T-helper 2 cell treated with Interferon-gamma antibody and Interleukin-4, amounts not matched to agents 100 ng/mL and 5 ng/mL, for 36 hours (primary cell): ENCODE data around the gene PDE4B. TPM values are rescaled to one million over a fixed set of nuclear protein-coding genes. Genes with fewer than 3 reads are reported as not detected.
"Not testable (repeated sequence)": the region's sequence is repeated elsewhere in the genome, so short reads cannot be mapped to it uniquely, and the experiment has no call there.

Experiments used
- intact Hi-C: fragments of 100-400 bp; cut with micrococcal nuclease; formaldehyde crosslinking; loops from one replicate; pipeline ENCODE4 v1.15.1; 2023
- total RNA-seq: library from RNA; stranded (reverse); gene quantifications from 2 replicates; pipeline ENCODE4 v1.2.3, GENCODE V29; 2022

Gene PDE4B
- total RNA-seq, 1 donor from 2014 or later = 16.9 TPM

GRCh38 chr1:65990161-65990560 is 197.5 kb downstream of the PDE4B start:
- intact Hi-C loops = no loop called here

DNA sequence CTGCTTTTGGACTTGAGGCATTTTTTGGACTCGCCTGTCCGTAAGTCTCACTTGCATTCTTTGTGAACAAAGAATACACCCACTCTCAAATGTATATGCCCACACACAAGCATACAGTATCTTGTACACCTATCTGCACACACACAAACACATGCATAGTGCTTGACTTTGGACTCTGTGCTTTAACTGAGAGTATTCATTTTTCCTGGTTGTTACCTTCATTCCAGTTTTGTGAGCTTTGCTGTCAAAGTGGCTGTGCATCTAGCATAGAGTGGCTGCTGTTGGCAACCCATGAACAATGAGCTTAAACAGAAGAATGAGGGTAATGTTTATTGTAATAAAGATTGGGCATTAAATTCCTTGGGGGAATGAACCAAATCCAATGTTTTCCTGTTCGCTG is 199.0 kb downstream of the PDE4B start:
- intact Hi-C loops = no loop called here

DNA sequence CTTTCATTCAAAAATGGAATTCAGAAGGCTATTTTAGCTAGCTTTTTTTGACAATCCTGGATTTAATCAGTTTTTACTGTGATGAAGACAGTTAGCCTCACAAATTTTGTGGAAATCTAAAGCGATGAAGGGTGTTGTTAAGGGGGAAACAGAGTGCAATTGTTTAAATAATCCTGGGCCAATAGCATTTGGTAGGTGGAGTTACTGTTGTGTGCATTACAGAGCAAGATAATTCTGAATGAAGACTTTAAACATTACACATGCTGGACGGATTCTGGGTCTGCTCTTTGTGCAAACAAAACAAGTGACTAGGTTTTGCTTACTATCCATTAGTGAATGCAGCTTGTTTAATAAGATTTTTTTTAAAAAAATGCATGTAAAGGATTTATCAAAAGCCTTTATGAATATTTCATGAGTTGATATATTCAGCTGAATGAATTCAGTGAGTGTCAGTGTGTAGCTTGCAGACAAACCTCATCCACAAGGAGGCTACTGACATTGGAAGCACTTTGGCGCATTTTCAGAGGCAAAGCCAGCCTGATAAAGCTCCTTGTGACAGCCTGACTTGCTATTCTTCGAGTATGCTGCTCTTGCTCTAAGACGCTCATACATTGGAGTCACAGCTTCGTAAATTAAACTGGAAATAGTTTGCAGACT is 199.6 kb downstream of the PDE4B start:
- intact Hi-C loops = no loop called here

DNA sequence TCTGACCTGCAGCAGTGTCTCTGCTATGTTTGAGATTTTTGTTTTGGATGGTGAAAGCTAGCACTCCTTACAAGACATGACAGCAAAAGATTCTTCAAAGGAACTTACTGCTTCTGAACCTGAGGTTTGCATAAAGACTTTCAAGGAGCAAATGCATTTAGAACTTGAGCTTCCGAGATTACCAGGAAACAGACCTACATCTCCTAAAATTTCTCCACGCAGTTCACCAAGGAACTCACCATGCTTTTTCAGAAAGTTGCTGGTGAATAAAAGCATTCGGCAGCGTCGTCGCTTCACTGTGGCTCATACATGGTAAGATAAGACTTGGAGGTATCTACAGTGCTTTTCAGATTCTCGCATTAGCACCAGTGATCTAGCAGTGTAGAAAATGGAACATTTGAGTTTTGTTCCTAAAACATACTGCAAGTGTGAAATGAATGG is 200.2 kb downstream of the PDE4B start:
- intact Hi-C loops = no loop called here

DNA sequence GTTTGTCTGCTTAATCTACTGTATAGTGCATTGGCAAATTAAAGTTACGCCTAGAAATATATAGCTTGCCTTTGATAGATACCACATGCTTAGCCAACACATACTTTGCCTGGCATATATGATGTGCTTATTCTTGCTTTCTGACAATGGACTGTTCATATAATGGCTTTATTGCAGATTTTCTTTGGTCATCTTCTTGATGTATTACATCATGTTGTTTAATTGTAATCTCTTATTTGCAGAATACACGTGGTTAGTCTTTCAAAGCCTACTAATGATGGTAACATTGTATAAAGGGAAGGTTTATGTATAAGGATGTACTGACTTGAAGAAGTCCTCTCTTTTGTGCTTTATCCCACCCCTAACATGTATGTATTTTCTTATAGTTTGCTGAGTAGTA is 201.5 kb downstream of the PDE4B start:
- intact Hi-C loops = no loop called here

GRCh38 chr1:65995336-65995735 is 202.6 kb downstream of the PDE4B start:
- intact Hi-C loops = no loop called here

GRCh38 chr1:65995928-65996327 is 203.2 kb downstream of the PDE4B start:
- intact Hi-C loops = no loop called here

DNA sequence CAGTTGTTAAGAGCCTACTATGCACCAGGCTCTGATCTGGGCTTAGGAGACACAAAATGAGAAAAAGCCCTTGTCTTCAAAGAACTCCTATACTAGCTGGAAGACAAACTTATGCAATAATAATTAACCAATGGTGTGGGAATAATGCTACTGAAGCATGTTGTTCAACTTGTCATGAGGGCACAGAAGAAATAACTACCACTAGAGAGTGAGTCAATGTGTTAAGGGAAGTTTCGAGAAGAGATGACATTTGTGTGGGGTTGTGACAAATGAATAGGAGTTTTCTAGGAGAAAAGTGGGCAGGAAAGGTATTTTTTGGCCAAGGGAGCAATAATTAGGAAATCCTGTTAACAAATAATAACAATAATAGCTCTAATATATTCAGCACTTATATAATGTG is 205.0 kb downstream of the PDE4B start:
- intact Hi-C loops = no loop called here

GRCh38 chr1:65998763-65999583 is 206.3 kb downstream of the PDE4B start:
- intact Hi-C loops = no loop called here

DNA sequence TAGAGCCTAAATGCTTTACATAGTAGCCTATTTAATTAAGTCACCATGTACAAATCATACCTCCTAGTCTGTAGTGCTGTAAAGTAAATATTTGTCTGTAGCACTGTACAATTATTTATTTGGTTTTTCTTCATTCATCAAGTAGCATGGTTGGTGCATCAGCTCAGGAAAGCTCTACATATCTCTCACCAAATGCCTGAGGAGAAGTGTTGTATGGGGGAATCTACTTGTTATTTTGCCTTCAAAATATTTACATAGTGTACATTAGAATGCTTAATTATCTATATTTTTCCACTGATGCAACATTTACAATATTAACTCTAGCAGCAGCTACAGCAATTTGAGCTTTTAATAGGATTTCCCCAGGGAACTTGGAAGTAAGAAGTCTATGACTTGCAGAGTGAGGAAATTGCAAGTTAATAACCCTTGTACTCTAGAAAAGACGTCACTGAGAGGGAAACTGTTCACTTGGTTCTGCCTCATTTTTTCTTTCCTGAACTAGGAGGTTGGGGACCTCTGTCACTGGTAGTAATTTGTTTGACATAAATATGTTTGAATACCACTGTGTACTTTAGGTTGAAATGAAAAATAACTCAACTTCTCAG is 207.4 kb downstream of the PDE4B start:
- intact Hi-C loops = no loop called here

- intact Hi-C loops = no loop called here
Observed at GRCh38 chr1:66003690-66004089, 211.0 kb downstream of the PDE4B start.

DNA sequence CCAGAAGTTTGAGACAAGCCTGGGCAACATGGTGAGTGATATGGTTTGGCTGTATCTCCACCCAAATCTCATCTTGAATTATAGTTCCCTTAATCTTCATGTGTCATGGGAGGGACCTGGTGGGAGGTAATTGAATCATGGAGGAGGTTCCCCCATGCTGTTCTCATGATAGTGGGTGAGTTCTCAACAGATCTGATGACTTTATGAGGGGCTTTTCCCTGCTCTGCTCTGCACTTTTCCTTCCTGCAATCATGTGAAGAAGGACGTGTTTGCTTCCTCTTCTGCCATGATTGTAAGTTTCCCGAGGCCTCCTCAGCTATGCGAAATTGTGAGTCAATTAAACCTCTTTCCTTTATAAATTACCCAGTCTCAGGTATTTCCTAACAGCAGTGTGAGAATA is 213.8 kb downstream of the PDE4B start:
- intact Hi-C loops = not testable (repeated sequence)

DNA sequence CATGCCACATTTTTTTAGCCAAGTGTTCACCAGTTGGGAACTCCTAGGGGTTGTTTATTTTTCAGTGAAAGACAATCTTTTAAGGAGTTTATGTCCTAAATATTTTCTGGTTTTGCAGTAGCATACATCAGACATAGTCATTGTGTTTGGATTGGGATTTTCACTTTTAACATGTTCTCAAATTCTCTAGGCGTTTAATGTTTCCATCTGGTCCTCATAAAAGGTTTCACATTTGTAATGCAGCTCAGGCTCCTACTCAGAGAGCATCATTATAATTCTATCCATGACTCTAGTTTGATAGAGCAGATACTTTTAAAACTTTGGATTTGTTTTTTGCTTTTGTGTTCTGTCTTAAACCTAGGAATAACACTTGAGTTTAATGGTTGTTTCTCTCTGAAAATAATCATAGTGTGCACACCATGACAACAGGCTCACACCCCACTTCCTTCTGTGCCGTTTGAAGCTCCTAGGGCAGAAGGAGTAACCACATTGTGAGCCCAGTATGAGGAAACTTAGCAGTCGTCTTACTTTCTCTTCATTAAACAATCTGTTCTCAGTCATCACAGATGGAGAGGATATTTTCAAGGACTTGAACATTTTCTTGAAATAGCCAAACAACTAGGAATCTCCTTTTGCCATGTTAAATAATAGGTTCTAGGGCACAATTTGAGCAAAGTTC is 219.6 kb downstream of the PDE4B start:
- intact Hi-C loops = no loop called here

DNA sequence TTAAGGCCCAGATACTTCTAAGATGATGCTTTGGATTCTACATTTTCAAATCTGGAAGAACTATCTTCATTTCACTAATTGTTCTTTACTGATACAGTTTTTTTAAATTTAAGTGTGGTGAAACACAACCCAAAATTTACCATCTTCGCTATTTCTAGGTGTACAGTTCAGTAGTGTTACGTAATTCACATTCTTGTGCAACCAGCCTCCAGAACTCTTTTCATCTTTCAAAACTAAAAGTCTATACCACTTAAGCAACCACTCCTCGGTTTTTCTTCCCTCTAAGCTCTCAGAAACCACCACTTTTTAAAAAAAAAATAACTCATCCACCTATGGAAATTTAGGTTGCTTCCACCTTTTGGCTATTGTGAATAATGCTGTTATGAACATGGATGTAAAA is 220.7 kb downstream of the PDE4B start:
- intact Hi-C loops = no loop called here

GRCh38 chr1:66022904-66023620 is 230.4 kb downstream of the PDE4B start:
- intact Hi-C loops = no loop called here

GRCh38 chr1:66025188-66025587 is 232.5 kb downstream of the PDE4B start:
- intact Hi-C loops = no loop called here

GRCh38 chr1:66028035-66028434 is 235.3 kb downstream of the PDE4B start:
- intact Hi-C loops = no loop called here

- intact Hi-C loops = no loop called here
Observed at GRCh38 chr1:66033781-66034180, 241.1 kb downstream of the PDE4B start.

GRCh38 chr1:66035616-66036245 is 243.0 kb downstream of the PDE4B start:
- intact Hi-C loops = no loop called here

GRCh38 chr1:66041654-66042053 is 249.0 kb downstream of the PDE4B start:
- intact Hi-C loops = no loop called here

DNA sequence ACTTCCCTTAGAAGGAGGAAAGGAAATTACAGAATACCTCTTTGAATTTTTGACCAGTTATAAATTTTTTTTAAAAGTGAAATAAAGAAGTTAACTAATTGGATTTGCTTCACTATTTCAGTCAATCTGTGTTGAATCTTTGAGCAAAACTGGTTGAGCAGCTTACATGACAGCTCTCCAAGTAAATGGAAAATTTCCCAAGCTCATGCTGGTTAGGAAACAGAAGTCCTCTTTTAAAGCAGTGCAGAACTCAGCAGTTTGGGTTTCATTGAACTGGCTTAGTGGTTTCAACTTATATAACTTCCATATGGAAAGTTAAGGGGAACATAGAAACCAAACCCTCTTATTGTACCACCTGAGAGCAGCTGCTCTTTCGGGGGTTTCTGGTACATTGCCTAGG is 250.5 kb downstream of the PDE4B start:
- intact Hi-C loops = no loop called here
